NOMO-1 treated with dmso at 0.1 percent for 144 hours (cell line): ENCODE data around the gene LRBA.

Source experiments
- DNase-seq: peaks from one replicate; lab custom pipeline; 2025; ENCODE audit not compliant: unreplicated experiment; lab: John Stamatoyannopoulos, UW

Gene LRBA

DNA sequence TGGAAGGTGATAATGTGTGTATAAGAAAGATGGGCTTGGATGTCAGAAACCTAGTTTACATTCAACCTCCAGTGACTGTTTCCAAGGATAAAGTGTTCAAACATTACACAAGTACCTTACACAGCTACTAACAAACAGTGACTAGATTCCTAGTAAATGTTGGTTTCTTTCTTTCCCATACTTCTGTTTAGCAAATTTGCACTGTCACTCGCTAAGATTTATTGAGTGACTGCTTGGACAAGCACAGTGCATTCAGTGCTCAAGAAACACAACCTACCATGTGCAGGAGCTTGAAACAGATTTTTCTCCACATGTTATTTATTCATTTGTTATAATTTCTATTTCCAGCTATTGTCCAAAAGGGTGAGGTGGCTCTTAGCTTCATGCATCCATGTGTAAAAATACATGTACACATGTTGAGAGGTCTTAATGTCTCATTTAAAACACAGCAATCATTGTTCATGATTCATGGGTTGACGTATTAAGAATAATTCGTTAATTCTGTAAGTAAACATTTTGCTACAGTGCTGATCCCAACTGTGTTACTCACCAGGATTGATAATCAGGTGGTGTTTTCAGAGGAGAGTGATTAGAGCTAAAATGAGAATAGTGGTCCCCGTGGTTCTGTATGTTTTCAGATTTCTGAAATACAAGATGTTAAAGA lies 783.8 kb downstream of the LRBA start:
- no peak for DNase-seq

- DNase-seq, result no peak
Measured at GRCh38 chr4:150230561-150230960, 784.5 kb downstream of the LRBA start.

- DNase-seq, result no peak
Measured at GRCh38 chr4:150229520-150229919, 785.6 kb downstream of the LRBA start.

DNA sequence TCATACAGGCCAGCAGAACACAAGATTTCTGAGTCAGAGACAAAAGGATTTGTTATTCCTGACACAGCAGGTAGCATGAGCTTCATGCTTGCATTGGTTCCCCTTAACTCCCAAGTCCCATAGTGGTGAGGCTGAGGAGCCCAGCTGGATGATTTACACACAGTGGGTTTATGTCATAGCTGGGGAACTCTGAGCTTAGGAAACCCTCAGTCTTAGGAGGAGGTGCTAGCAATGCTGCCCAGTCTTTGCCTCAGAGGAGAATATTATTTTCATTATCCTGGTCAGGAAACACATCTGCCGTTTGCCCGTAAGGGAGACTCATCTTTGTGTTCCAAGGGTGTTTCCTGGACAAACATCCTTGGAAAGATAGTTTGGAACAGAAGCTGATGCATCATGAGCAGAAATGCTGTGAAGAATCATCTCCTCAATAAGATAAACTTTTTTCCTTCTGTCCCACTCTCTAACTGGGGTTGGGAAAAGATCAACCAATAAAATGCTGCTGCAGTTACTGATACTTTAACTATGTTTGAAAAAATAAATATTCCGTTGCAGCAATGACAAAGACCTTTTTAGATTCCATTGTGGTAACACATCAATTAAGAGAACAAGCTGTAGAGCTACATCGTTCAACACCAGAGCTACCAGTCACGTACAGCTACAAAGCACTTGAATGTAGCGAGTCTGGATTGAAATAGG lies 790.0 kb downstream of the LRBA start:
- no peak for DNase-seq

- DNase-seq, result no peak
Measured at GRCh38 chr4:150219841-150220240, 795.2 kb downstream of the LRBA start.

DNA sequence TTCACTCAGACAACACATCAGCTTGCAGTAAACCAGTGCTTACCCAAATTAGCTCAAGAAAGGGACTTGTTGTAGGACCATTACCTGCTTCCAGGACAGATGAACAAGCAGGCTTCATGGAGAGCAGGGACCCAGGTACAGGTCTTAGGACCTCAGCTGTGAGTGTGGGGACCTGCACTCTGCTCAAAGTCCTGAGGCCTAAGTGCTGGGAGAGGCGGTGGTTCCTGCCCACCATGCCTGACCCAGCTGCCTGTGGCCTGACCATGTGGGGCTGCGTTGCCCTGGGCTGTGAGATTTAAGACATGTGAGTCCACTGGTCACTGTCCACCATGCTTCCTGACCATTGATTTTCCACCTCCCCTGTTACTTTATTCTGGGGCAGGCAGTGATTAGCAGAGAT lies 796.6 kb downstream of the LRBA start:
- DNase-seq, result no peak

GRCh38 chr4:150217808-150218207 lies 797.3 kb downstream of the LRBA start:
- DNase-seq, result no peak

DNA sequence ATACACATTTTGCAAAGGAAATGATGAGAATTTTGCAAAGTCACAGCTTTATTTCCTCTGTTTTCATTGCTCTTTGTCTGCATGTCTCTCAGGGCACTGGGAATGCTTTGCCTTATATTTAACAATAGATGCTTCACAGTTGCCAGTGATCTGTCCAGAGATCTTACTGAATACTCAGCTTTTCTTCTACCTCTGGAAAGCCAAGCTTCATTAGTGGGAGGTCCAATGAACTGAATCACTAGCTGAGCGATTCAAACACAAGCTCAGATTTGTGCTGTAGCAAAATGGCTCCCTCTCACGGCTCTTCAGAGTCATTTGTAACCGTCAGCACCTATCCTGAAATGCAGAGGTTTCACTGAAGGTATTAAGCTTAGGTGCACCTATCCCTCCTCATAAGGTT lies 797.9 kb downstream of the LRBA start:
- no peak for DNase-seq

- DNase-seq, result no peak
Measured at GRCh38 chr4:150216726-150217125, 798.4 kb downstream of the LRBA start.

GRCh38 chr4:150215601-150216000 lies 799.5 kb downstream of the LRBA start:
- DNase-seq, result no peak
